HUES64 (cell line): ENCODE results near the gene IGBP1. TPM values are rescaled to one million over a fixed set of nuclear protein-coding genes. Genes with fewer than 3 reads are reported as not detected.
"Not testable (repeated sequence)": the region's sequence is repeated elsewhere in the genome, so short reads cannot be mapped to it uniquely, and the experiment has no call there.

ENCODE experiments used
- H3K27ac ChIP-seq: 2 replicates; pipeline ENCODE4 v1.7.0; 2013; ENCODE audit warnings: low read depth, low read length, inconsistent platforms
- H3K27me3 ChIP-seq: 2 replicates; pipeline ENCODE4 v1.6.1; 2013; ENCODE audit warnings: mild to moderate bottlenecking, low read length; ENCODE audit not compliant: insufficient read depth
- H3K36me3 ChIP-seq: 2 replicates; pipeline ENCODE4 v1.6.1; 2013; ENCODE audit warnings: mild to moderate bottlenecking, low read length; ENCODE audit not compliant: insufficient read depth
- H3K4me1 ChIP-seq: 2 replicates; pipeline ENCODE4 v1.6.1; 2013; ENCODE audit warnings: mild to moderate bottlenecking, low read length, moderate library complexity; ENCODE audit not compliant: insufficient read depth
- H3K4me3 ChIP-seq: 2 replicates; pipeline ENCODE4 v1.5.1; 2013; ENCODE audit warnings: mild to moderate bottlenecking, low read length, moderate library complexity
- H3K9ac ChIP-seq: 2 replicates; pipeline ENCODE4 v1.6.1; 2013; ENCODE audit warnings: mild to moderate bottlenecking, low read depth, low read length
- H3K9me3 ChIP-seq: 2 replicates; pipeline ENCODE4 v1.6.1; 2013; ENCODE audit warnings: low read depth, low read length; ENCODE audit not compliant: insufficient read depth
- WGBS: fragments of 150-250, 120-280 bp; methylation state at CpG from one replicate; pipeline ENCODE4 v1.1.7; 2013; ENCODE audit warnings: missing lambda C conversion rate; 5-methylcytosine and 5-hydroxymethylcytosine counted together
- polyA plus RNA-seq, 2 experiments: library from polyadenylated mRNA; stranded (reverse); fragments of 50-300 nt; gene quantifications; one replicate each; pipeline ENCODE4 v1.2.3, GENCODE V29; 2013

IGBP1 gene
- polyA plus RNA-seq (2013, experiment 1 of 2) = 34.6 TPM
- 41.7 TPM for polyA plus RNA-seq (2013, experiment 2 of 2)

DNA sequence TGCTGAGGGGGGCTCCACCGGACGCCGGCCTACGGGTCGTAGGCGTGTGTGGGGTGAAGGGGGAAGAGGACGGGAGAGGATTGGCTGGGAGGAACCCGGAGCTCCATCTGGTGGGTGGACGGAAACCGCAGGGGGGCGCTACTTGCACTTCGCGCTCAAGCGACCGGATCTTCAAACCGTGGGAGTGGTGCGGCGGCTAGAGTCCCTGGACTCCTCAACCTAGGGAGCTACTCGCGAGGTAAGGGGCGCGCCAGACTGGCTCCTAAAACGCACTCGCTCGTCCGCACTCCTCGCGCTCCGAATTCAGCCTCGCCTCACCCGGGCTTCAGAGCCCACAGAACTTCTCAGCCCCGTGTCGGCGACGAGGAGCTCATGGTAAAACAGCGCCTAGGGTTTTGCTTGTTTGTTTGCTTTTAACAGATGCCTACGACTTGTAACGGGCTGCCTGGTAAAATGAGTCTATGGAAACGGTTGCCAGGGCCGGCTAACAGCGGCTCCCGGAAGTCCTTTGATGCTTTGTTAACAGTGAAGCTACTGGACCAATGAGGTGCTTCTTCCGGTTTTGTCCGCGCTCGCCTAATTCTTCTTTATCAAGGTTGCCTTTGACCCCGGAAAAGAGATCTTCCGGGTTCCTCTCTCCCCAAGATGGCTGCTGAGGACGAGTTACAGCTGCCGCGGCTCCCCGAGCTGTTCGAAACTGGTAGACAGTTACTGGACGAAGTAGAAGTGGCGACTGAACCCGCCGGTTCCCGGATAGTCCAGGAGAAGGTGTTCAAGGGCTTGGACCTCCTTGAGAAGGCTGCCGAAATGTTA is at the start of gene IGBP1:
Gene IGBP1 (plus strand): TSS at position 145 of the 813 bp plus-strand sequence. CDS start 501 bp downstream, at position 646.
- H3K4me3 ChIP-seq = peak within 1 kb of the TSS; percentile 99
- peaks cover 21% of the 10 kb centered on the region for H3K4me1 ChIP-seq
- H3K27me3 ChIP-seq = no peaks in the 10 kb centered on the region
- H3K27ac ChIP-seq = peak within 1 kb of the TSS; percentile 100
- under 1% methylated on average over 59 of the region's 59 CpGs for WGBS
- H3K9me3 ChIP-seq = no peaks in the 10 kb centered on the region
- H3K36me3 ChIP-seq = peaks cover 30% of the 10 kb centered on the region
- H3K9ac ChIP-seq = peak within 1 kb of the TSS; percentile 95

DNA sequence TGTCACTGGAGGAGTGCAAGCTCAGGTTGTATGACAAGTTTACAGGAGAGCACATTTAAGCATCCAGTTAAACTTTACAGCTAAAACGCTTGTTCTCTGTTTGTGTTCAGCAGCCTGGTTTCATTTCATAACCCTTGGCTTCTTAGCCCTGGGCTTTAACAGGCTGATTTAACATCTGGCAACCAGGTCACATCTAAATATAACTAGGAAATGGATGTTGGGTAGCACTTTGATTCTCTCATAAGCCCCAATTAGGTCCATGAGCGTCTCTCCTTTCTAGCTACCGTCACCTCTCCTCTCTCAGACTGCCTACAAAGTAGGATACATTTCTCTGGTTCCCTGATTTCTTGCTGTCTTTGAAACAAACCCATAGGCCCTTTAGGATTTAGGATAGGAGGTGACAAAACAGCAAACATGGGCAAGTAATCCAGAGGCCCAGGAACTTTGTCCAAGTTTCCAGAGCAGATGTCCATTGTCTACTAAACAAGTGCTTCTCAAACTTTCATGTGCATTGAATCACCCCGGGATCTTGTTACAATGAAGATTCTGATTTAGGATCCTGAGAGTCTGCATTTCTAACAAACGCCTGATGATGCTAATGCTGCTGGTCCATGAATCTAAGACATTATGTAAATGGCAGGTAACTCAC is 48.5 kb upstream of the IGBP1 start:
- no peaks in the 10 kb centered on the region for H3K4me1 ChIP-seq
- no peaks in the 10 kb centered on the region for H3K36me3 ChIP-seq
- H3K4me3 ChIP-seq = no peak overlapping the region
- 81% methylated on average over 5 of the region's 5 CpGs for WGBS
- H3K27ac ChIP-seq = no peak overlapping the region
- H3K9me3 ChIP-seq = no peaks in the 10 kb centered on the region
- H3K9ac ChIP-seq = no peak overlapping the region
- H3K27me3 ChIP-seq = no peaks in the 10 kb centered on the region

DNA sequence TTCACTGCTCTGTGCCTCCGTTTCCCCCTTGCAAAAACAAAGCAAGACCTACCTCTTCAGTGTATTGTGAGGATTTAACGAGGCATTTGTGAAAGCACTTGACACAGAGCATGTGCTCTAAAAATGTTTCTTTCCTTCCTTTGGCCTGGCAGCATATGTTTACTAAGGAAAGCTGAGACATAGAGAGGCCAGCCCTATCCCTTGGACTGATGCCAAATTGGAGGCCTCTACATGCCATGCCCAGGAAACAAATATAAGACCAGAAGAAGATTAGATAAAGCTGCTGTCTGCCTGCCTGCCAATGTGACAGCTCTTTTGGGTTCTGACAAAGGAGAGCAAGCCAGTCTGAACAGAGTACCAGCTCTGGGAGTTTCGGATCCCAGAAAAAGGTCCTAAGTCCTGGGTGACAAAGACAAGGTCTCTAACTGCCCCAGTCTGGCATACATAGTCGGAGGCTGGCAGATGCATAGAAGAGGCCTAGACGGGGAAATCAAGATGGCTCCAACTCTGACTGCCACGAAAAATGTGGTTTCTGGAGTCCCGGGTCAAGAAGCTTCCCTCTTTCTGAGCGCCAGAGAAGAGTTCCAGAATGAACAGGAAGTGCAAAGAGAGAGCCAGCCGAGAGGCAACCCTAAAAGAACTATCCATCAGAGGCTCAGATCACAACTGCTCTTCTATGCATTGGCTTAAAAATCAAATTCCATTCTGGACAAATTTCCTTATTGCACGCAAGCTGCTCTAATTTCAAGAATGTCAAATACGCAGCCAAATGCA is 45.2 kb upstream of the IGBP1 start:
- no peak overlapping the region for H3K27ac ChIP-seq
- H3K9me3 ChIP-seq = no peaks in the 10 kb centered on the region
- H3K4me1 ChIP-seq = no peaks in the 10 kb centered on the region
- 94% methylated on average over 11 of the region's 11 CpGs for WGBS
- H3K36me3 ChIP-seq = no peaks in the 10 kb centered on the region
- no peak overlapping the region for H3K9ac ChIP-seq
- H3K4me3 ChIP-seq = no peak overlapping the region
- H3K27me3 ChIP-seq = no peaks in the 10 kb centered on the region

DNA sequence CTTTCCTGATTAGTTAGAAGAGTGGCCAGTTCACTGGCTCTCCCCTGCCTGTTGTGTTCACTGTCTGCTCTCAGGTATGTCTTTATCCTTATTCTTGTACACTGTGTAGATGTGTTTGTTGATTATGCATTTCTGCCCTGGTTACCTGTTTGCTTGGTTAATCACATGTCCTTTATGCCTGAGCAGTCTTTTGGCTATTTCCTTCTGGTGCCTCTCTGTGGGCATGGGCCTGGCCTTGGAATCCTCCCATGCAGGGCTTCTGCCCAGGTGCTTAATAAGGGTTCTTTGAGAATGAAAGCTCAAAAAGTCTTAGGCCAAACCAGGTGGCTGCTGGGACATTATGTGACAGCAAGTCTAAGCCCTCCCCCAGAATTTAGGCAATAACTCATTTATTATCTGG is 44.5 kb upstream of the IGBP1 start:
- H3K4me3 ChIP-seq = no peak overlapping the region
- no peaks in the 10 kb centered on the region for H3K9me3 ChIP-seq
- H3K9ac ChIP-seq = no peak overlapping the region
- no peaks in the 10 kb centered on the region for H3K27me3 ChIP-seq
- H3K27ac ChIP-seq = no peak overlapping the region
- no peaks in the 10 kb centered on the region for H3K36me3 ChIP-seq
- no peaks in the 10 kb centered on the region for H3K4me1 ChIP-seq

DNA sequence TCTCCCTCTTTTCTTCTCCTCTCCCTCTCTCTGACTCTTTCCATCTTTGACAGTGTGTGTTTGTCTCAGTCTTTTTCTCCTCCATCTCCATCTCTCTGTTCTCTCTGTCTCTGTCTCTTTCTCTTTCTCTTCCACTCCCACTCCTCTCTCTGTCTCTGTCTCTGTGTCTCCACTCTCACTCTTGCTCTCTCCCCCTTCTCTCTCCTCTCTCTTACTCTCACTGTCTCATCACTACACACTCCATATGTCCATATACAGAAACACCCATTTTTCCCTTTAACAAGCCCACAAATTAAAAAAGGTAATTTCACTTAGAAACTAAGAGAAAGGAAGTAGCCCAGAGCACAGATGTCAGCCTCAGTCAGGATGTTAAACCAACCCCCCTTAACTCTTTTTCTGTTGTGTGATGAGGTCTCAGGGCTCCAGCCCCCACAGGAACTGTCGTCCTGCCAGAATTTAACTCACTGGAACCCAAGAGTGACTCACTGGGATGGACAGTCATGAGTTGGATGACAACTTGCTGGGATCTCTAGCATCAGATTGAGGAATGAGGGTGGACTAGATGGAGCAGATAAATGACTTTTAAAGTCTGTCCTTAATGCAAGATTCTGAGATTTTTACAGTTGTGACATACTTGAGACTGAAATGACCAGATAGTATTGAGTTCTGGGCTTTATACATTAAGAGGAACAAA is 43.5 kb upstream of the IGBP1 start:
- no peaks in the 10 kb centered on the region for H3K36me3 ChIP-seq
- H3K27ac ChIP-seq = no peak overlapping the region
- 67% methylated on average over 1 of the region's 1 CpG for WGBS
- no peaks in the 10 kb centered on the region for H3K9me3 ChIP-seq
- H3K4me3 ChIP-seq = no peak overlapping the region
- H3K4me1 ChIP-seq = no peaks in the 10 kb centered on the region
- no peaks in the 10 kb centered on the region for H3K27me3 ChIP-seq
- no peak overlapping the region for H3K9ac ChIP-seq

DNA sequence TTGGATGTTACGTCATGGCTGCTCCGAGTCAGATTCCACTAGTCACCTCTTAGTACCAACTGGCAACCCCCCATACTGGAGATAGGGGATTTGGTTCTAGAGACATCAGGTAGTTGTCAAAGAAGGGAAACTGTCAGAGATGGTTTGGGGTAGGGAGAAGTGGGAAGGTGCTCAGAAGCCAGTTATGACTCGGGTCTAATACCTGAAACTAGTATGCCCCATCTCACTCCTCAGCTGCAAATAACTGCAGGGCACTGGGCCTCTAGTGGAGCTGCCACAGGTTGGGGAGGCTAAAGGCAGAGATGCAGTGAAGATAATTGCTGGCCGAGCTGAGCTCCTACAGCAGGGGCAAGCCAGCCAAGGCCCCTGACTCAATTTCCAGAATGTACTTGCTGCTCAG is 41.0 kb upstream of the IGBP1 start:
- no peaks in the 10 kb centered on the region for H3K27me3 ChIP-seq
- no peak overlapping the region for H3K9ac ChIP-seq
- no peaks in the 10 kb centered on the region for H3K36me3 ChIP-seq
- H3K4me3 ChIP-seq = no peak overlapping the region
- no peak overlapping the region for H3K27ac ChIP-seq
- H3K4me1 ChIP-seq = no peaks in the 10 kb centered on the region
- 90% methylated on average over 2 of the region's 4 CpGs for WGBS
- H3K9me3 ChIP-seq = no peaks in the 10 kb centered on the region

DNA sequence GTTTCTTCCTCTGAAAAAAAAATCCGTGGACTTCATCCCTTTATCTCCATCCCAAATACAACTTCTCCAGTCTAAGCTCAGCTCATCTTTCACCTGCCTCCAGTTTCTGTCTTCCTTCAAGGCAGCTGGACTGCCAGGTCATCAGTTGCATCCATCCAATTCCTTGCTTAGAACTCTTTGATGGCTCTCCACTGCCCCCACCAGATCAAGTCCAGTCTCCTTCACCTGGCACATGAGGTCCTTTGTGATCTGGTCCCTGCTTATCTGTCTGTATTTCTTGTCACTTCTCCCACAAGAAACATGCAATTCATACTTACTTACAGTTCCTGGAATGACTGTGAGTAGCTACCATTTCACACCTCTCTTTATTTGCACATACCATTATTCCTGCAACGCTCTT is 37.2 kb upstream of the IGBP1 start:
- Histone ChIP-seq H3K9ac (no peak overlapping the region), H3K27ac (no peak overlapping the region), H3K4me3 (no peak overlapping the region), H3K9me3 (no peaks in the 10 kb centered on the region), H3K4me1 (no peaks in the 10 kb centered on the region), H3K27me3 (no peaks in the 10 kb centered on the region), H3K36me3 (no peaks in the 10 kb centered on the region)
- WGBS = 65% methylated on average over 2 of the region's 2 CpGs

DNA sequence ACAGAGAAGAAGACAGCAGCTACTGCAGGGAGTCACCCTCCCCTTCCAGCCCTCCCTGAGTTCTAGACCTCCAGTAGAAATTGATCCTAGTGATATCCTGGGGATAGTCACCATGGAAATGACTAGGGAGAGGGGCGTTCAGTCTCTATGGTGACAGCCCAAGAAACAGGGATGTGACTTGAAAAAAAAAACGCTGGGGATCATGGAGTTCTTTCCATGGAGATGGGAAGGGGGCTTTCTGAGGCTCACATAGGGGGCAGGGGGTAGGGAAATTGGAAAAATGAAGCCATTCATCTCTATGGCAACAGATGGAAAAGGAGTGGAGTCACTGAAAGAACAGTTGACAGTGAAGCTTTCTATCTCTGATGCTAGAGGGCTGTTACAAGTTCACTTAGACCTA is 28.0 kb upstream of the IGBP1 start:
- Histone ChIP-seq H3K27me3 (no peaks in the 10 kb centered on the region), H3K9ac (no peak overlapping the region), H3K36me3 (no peaks in the 10 kb centered on the region), H3K4me3 (no peak overlapping the region), H3K4me1 (no peaks in the 10 kb centered on the region), H3K9me3 (no peaks in the 10 kb centered on the region), H3K27ac (no peak overlapping the region)
- 60% methylated on average over 2 of the region's 2 CpGs for WGBS

DNA sequence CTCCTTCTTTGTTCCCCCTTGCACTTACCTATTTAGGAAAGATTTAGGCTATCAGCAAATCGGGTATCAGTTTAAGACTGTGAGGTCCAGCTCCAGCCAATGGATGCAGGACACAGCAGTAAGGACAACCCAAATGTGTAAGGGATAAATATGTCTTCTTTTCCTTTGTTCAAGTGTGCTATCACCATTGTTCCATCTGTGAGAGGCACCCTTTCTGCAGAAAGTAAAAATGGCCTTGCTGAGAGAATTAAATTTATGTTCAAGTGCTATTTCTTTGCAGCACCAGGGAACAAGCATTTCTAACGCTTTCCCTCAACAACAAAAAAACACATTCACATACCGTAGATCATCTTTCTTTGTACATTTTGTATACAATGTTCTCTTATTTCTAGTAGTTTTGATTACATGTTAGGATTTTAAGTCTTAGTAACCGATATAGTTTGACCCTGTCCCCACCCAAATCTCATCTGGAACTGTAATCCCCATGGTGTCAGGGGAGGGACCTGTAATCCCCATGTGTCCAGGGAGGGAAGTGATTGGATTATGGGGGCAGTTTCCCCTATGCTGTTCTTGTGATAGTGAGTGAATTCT is 21.7 kb upstream of the IGBP1 start:
- not testable (repeated sequence) for H3K27ac ChIP-seq, H3K9me3 ChIP-seq, H3K36me3 ChIP-seq, H3K27me3 ChIP-seq, H3K9ac ChIP-seq, H3K4me3 ChIP-seq, H3K4me1 ChIP-seq
- WGBS = 100% methylated on average over 2 of the region's 4 CpGs

DNA sequence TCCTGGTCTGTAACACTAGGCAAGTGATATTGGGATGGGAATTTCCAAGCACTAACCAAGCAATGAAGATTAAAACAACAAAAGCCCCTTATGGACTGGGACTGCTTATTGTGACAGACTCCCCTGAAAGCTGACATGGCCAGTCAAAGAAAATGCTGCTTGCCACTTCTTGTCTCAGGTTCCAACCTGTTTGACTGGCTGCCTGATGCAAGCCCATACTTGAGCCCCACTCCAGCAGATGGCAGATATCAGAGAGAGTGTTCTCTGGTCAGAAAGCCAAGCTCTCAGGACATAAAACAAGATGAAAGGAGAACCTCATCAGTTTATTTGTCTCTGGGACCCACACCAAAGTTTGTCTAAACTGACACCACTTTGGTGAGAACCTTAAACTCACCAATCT is 15.5 kb upstream of the IGBP1 start:
- Histone ChIP-seq H3K36me3 (no peaks in the 10 kb centered on the region), H3K27me3 (no peaks in the 10 kb centered on the region), H3K4me3 (no peak overlapping the region), H3K4me1 (no peaks in the 10 kb centered on the region), H3K9me3 (no peaks in the 10 kb centered on the region), H3K27ac (no peak overlapping the region), H3K9ac (no peak overlapping the region)
